Calu3 (cell line): Measurements from ENCODE around the gene TMEM131L. TPM values are rescaled to one million over a fixed set of nuclear protein-coding genes. Genes with fewer than 3 reads are reported as not detected.

Experiments
- BruUV-seq: library from RNA; stranded (reverse); fragments of 400-500 nt; replicated peaks from 2 replicates; lab custom pipeline; 2021; lab: Mats Ljungman, UMichigan
- CTCF ChIA-PET: fragments of 300-600 bp; sonication (Branson Sonifier 250); formaldehyde crosslinking; loops from one replicate; lab custom pipeline; 2022; ENCODE audit warnings: antibody characterized with exemption; lab: Charles Lee
- DNase-seq: peaks from one replicate; pipeline ENCODE4 v3.0.0; 2022
- H3K27ac Mint-ChIP-seq: one replicate; pipeline ENCODE4 v1.8.0; 2022; ENCODE audit warnings: mixed read lengths; ENCODE audit not compliant: unreplicated experiment
- H3K27me3 Mint-ChIP-seq: one replicate; pipeline ENCODE4 v1.8.0; 2022; ENCODE audit warnings: mixed read lengths; ENCODE audit not compliant: unreplicated experiment
- H3K36me3 Mint-ChIP-seq: one replicate; pipeline ENCODE4 v1.8.0; 2022; ENCODE audit warnings: mild to moderate bottlenecking, moderate library complexity, mixed read lengths; ENCODE audit not compliant: insufficient read depth, unreplicated experiment
- H3K4me1 Mint-ChIP-seq: one replicate; pipeline ENCODE4 v1.8.0; 2022; ENCODE audit warnings: mild to moderate bottlenecking, low read depth, mixed read lengths; ENCODE audit not compliant: unreplicated experiment
- H3K4me3 Mint-ChIP-seq: one replicate; pipeline ENCODE4 v1.8.0; 2022; ENCODE audit warnings: mild to moderate bottlenecking, low read depth, moderate library complexity, mixed read lengths; ENCODE audit not compliant: unreplicated experiment
- H3K9me3 Mint-ChIP-seq: one replicate; pipeline ENCODE4 v1.8.0; 2022; ENCODE audit warnings: low read depth, mixed read lengths; ENCODE audit not compliant: unreplicated experiment
- CTCF ChIP-seq: fragments of 200-600 bp; IDR thresholded peaks from one replicate; pipeline ENCODE4 v1.8.0; 2022; ENCODE audit warnings: antibody characterized with exemption; ENCODE audit not compliant: unreplicated experiment
- intact Hi-C: fragments of 100-400 bp; cut with micrococcal nuclease; formaldehyde crosslinking; loops from one replicate; pipeline ENCODE4 v1.10.0; 2022; ENCODE audit not compliant: unreplicated experiment
- total RNA-seq: library from RNA; stranded (reverse); gene quantifications from 2 replicates; pipeline ENCODE4 v1.2.3, GENCODE V29; 2022

The TMEM131L gene
- total RNA-seq, 1 experiment from 2014 or later, result 9.4 TPM

- Mint-ChIP-seq H3K4me3 (no peak overlapping the region), H3K4me1 (no peaks in the 10 kb centered on the region), H3K9me3 (no peaks in the 10 kb centered on the region), H3K27ac (no peak overlapping the region), H3K27me3 (no peaks in the 10 kb centered on the region), H3K36me3 (no peaks in the 10 kb centered on the region)
- CTCF ChIA-PET, result no interaction called here
- no TSS peak for BruUV-seq
- intact Hi-C loops, result no loop called here
- TF ChIP-seq CTCF, result no peak
- DNase-seq, result no peak
These were observed 153.7 kb downstream of the TMEM131L start for GRCh38 chr4:153619811-153620210.

GRCh38 chr4:153620352-153620751 lies 154.2 kb downstream of the TMEM131L start:
- no peaks in the 10 kb centered on the region for H3K36me3 Mint-ChIP-seq
- intact Hi-C loops, result no loop called here
- no peak overlapping the region for H3K4me3 Mint-ChIP-seq
- H3K27me3 Mint-ChIP-seq, result no peaks in the 10 kb centered on the region
- H3K4me1 Mint-ChIP-seq, result no peaks in the 10 kb centered on the region
- H3K27ac Mint-ChIP-seq, result no peak overlapping the region
- CTCF ChIA-PET, result no interaction called here
- no TSS peak for BruUV-seq
- H3K9me3 Mint-ChIP-seq, result no peaks in the 10 kb centered on the region
- no peak for DNase-seq
- no peak for TF ChIP-seq CTCF

- TF ChIP-seq CTCF, result no peak
- no peaks in the 10 kb centered on the region for H3K4me1 Mint-ChIP-seq
- H3K4me3 Mint-ChIP-seq, result no peak overlapping the region
- CTCF ChIA-PET, result no interaction called here
- no peak overlapping the region for H3K27ac Mint-ChIP-seq
- no TSS peak for BruUV-seq
- H3K9me3 Mint-ChIP-seq, result no peaks in the 10 kb centered on the region
- DNase-seq, result no peak
- H3K36me3 Mint-ChIP-seq, result no peaks in the 10 kb centered on the region
- H3K27me3 Mint-ChIP-seq, result no peaks in the 10 kb centered on the region
- intact Hi-C loops, result no loop called here
These were observed 155.9 kb downstream of the TMEM131L start for GRCh38 chr4:153622093-153622492.

GRCh38 chr4:153622778-153623240 lies 156.6 kb downstream of the TMEM131L start:
- DNase-seq, result no peak
- H3K36me3 Mint-ChIP-seq, result no peaks in the 10 kb centered on the region
- no peak overlapping the region for H3K4me3 Mint-ChIP-seq
- H3K9me3 Mint-ChIP-seq, result no peaks in the 10 kb centered on the region
- no TSS peak for BruUV-seq
- intact Hi-C loops, result no loop called here
- no peaks in the 10 kb centered on the region for H3K27me3 Mint-ChIP-seq
- no peak for TF ChIP-seq CTCF
- no peaks in the 10 kb centered on the region for H3K4me1 Mint-ChIP-seq
- no peak overlapping the region for H3K27ac Mint-ChIP-seq
- CTCF ChIA-PET, result no interaction called here
